Panc1 (cell line): ENCODE measurements around the gene DUSP21.

ENCODE experiments used
- POLR2AphosphoS5 ChIP-seq: IDR thresholded peaks from 2 replicates; pipeline ENCODE4 v1.6.1; 2012; ENCODE audit warnings: mild to moderate bottlenecking, low read depth, low read length, moderate library complexity
- TF ChIP-seq, protein P1 (sequence below): fragments of 450-650 bp; IDR thresholded peaks from 2 replicates; pipeline ENCODE4 v1.5.1; 2017; ENCODE audit warnings: mild to moderate bottlenecking

DNA sequence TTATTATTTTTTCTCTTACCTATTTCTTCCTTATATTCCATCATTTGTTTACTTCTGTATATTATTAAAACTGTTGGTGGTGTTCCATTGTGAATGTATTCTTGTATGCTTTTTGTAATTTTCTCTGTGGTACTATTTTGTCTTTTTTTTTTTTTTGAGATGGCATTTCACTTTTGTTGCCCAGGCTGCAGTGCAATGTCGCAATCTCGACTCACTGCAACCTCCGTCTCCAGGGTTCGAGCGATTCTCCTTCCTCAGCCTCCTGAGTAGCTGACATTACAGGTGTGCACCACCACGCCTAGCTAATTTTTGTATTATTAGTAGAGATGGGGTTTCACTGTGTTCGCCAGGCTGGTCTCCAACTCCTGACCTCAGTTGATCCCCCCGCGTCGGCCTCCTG, 37.7 kb downstream of the DUSP21 start:
- TF ChIP-seq, protein P1, sequence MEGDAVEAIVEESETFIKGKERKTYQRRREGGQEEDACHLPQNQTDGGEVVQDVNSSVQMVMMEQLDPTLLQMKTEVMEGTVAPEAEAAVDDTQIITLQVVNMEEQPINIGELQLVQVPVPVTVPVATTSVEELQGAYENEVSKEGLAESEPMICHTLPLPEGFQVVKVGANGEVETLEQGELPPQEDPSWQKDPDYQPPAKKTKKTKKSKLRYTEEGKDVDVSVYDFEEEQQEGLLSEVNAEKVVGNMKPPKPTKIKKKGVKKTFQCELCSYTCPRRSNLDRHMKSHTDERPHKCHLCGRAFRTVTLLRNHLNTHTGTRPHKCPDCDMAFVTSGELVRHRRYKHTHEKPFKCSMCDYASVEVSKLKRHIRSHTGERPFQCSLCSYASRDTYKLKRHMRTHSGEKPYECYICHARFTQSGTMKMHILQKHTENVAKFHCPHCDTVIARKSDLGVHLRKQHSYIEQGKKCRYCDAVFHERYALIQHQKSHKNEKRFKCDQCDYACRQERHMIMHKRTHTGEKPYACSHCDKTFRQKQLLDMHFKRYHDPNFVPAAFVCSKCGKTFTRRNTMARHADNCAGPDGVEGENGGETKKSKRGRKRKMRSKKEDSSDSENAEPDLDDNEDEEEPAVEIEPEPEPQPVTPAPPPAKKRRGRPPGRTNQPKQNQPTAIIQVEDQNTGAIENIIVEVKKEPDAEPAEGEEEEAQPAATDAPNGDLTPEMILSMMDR: no peak
- no peak for TF ChIP-seq POLR2AphosphoS5
